Endothelial cell of umbilical vein (primary cell): Measurements from ENCODE around the gene RBMS1. TPM values are rescaled to one million over a fixed set of nuclear protein-coding genes. Genes with fewer than 3 reads are reported as not detected.

ENCODE experiments used
- BruUV-seq: library from RNA; stranded (reverse); fragments of 400-500 nt; replicated peaks from 2 replicates; lab custom pipeline; 2021; lab: Mats Ljungman, UMichigan
- CTCF ChIA-PET: fragments of 300-600, 350-600 bp; sonication (Branson Sonifier 250); formaldehyde crosslinking; loops from one replicate; lab custom pipeline; 2021; ENCODE audit warnings: antibody characterized with exemption, inconsistent platforms; lab: Charles Lee
- POLR2A ChIA-PET: fragments of 300-600, 350-600 bp; sonication (Branson Sonifier 250); formaldehyde crosslinking; loops from one replicate; lab custom pipeline; 2021; ENCODE audit warnings: antibody characterized with exemption, inconsistent platforms; lab: Charles Lee
- DNase-seq: peaks from one replicate; pipeline ENCODE4 v3.0.0-alpha.2; 2011; ENCODE audit warnings: low read depth, low spot score
- FAIRE-seq: peaks from 2 replicates; lab custom pipeline; 2011; peaks lifted over from hg19 to GRCh38; lab: Jason Lieb, UNC
- H2AFZ ChIP-seq: 2 replicates; pipeline ENCODE4 v1.6.0; 2012; ENCODE audit warnings: low read depth, low read length, control low read depth, inconsistent platforms
- H3K27ac ChIP-seq: 2 replicates; pipeline ENCODE4 v1.5.1; 2011; ENCODE audit warnings: low read depth, mild to moderate bottlenecking, control low read depth, low read length, moderate library complexity; ENCODE audit not compliant: insufficient read depth
- H3K27me3 ChIP-seq, 2 experiments: 2 replicates each; pipeline versions ENCODE4 v1.6.0 to v1.6.1; 2011; ENCODE audit warnings: low read length in 2 of 2, mixed read lengths in 1 of 2; ENCODE audit not compliant: control insufficient read depth in 2 of 2, insufficient read depth in 2 of 2
- H3K36me3 ChIP-seq, 2 experiments: 2 replicates in 1 of 2; 3 replicates in 1 of 2; pipeline ENCODE4 v1.5.1; 2011; ENCODE audit warnings: low read length in 2 of 2, mild to moderate bottlenecking in 1 of 2, moderate library complexity in 1 of 2; ENCODE audit not compliant: control insufficient read depth in 2 of 2, insufficient read depth in 2 of 2; ENCODE audit errors: extremely low read depth in 1 of 2
- H3K4me1 ChIP-seq: 3 replicates; pipeline ENCODE4 v1.5.1; 2011; ENCODE audit warnings: mild to moderate bottlenecking, low read length; ENCODE audit not compliant: control insufficient read depth, insufficient read depth; ENCODE audit errors: extremely low read depth
- H3K4me2 ChIP-seq: 2 replicates; pipeline ENCODE4 v1.6.1; 2011; ENCODE audit warnings: low read length, control low read depth, mixed read lengths; ENCODE audit not compliant: insufficient read depth
- H3K4me3 ChIP-seq, 3 experiments: fragments of 200-600 bp in 1 of 3; sonication (generic), shearing (Covaris generic) in 1 of 3; replicated peaks in 1 of 3; 2 replicates each; pipeline ENCODE4 v1.5.1; 2011 to 2016; ENCODE audit warnings: control low read depth in 3 of 3, low read length in 3 of 3, mild to moderate bottlenecking in 2 of 3, inconsistent platforms in 1 of 3, low read depth in 1 of 3, moderate library complexity in 1 of 3; ENCODE audit not compliant: insufficient read depth in 1 of 3
- H3K79me2 ChIP-seq: 2 replicates; pipeline ENCODE4 v1.6.0; 2012; ENCODE audit warnings: low read length, inconsistent platforms; ENCODE audit not compliant: control insufficient read depth, insufficient read depth
- H3K9ac ChIP-seq: replicated peaks from 2 replicates; pipeline ENCODE3; 2011; ENCODE audit warnings: low read length, control low read depth; ENCODE audit not compliant: insufficient read depth; ENCODE audit errors: extremely low read depth
- H3K9me1 ChIP-seq: replicated peaks from 3 replicates; pipeline ENCODE4 v1.6.0; 2011; ENCODE audit warnings: mild to moderate bottlenecking, low read length; ENCODE audit not compliant: control insufficient read depth, insufficient read depth; ENCODE audit errors: extremely low read depth
- H3K9me3 ChIP-seq: replicated peaks from 2 replicates; pipeline ENCODE4 v1.5.1; 2012; ENCODE audit warnings: low read length, inconsistent platforms; ENCODE audit not compliant: control insufficient read depth, insufficient read depth
- H4K20me1 ChIP-seq: replicated peaks from 2 replicates; pipeline ENCODE3; 2011; ENCODE audit warnings: mild to moderate bottlenecking, low read length; ENCODE audit not compliant: control insufficient read depth, insufficient read depth; ENCODE audit errors: extremely low read depth
- EZH2 ChIP-seq: IDR thresholded peaks from 2 replicates; pipeline ENCODE4 v1.6.1; 2012; ENCODE audit warnings: borderline replicate concordance, low read depth, mild to moderate bottlenecking, moderate library complexity, low read length, inconsistent platforms; ENCODE audit not compliant: severe bottlenecking
- FOS ChIP-seq: IDR thresholded peaks from 2 replicates; pipeline ENCODE4 v1.6.1; 2011; ENCODE audit warnings: mild to moderate bottlenecking, low read length, moderate library complexity, borderline replicate concordance; ENCODE audit not compliant: insufficient read depth
- GATA2 ChIP-seq: IDR thresholded peaks from 2 replicates; pipeline ENCODE4 v1.7.0; 2011; ENCODE audit warnings: low read depth, mild to moderate bottlenecking, moderate library complexity, mixed read lengths, low read length; ENCODE audit not compliant: insufficient read length, insufficient read depth
- JUN ChIP-seq: IDR thresholded peaks from 2 replicates; pipeline ENCODE4 v1.6.1; 2011; ENCODE audit warnings: borderline replicate concordance, low read depth; ENCODE audit not compliant: insufficient read length, insufficient read depth
- MYC ChIP-seq: IDR thresholded peaks from one replicate; pipeline ENCODE4 v1.6.1; 2011; ENCODE audit warnings: mild to moderate bottlenecking, low read depth, low read length
- POLR2A ChIP-seq: IDR thresholded peaks from 2 replicates; pipeline ENCODE4 v1.6.1; 2012; ENCODE audit warnings: low read depth, mild to moderate bottlenecking, control low read depth, low read length
- POLR2AphosphoS5 ChIP-seq: IDR thresholded peaks from 2 replicates; pipeline ENCODE4 v1.6.1; 2012; ENCODE audit warnings: low read depth, mild to moderate bottlenecking, control low read depth, low read length, moderate library complexity; ENCODE audit not compliant: insufficient read depth
- dilution Hi-C: fragments of 300-500 bp; cut with MboI; formaldehyde crosslinking; loops from one replicate; pipeline ENCODE4 v1.15.0; 2019; ENCODE audit warnings: low sequenced_read_pairs; ENCODE audit not compliant: extremely low pct_ligation_motif_present
- intact Hi-C: fragments of 100-400 bp; cut with micrococcal nuclease; formaldehyde crosslinking; loops from one replicate; pipeline ENCODE4 v1.10.0; 2022
- polyA plus RNA-seq, 4 experiments: library from polyadenylated mRNA; depleted of rRNA in 3 of 4; stranded (reverse) in 3 of 4; unstranded in 1 of 4; fragments of >200 nt; gene quantifications; 2 replicates each; pipeline versions ENCODE4 v1.2.1 to v1.2.3, GENCODE V29; 2011 to 2012; ENCODE audit warnings: missing spikeins in 1 of 4
- total RNA-seq: library from RNA; stranded (reverse); gene quantifications from 2 replicates; pipeline ENCODE4 v1.2.3, GENCODE V29; 2021
- TF ChIP-seq, protein P1 (sequence below): IDR thresholded peaks from 2 replicates; pipeline ENCODE4 v1.6.1; 2011; ENCODE audit not compliant: insufficient read depth, insufficient read length
- TF ChIP-seq, protein P2 (sequence below), 2 donors: IDR thresholded peaks; 1 replicate in 1 of 2; 2 replicates in 1 of 2; pipeline ENCODE4 v1.5.1; 2011; ENCODE audit warnings: low read length in 2 of 2, mild to moderate bottlenecking in 2 of 2, moderate library complexity in 2 of 2, control low read depth in 1 of 2, inconsistent platforms in 1 of 2, low read depth in 1 of 2; ENCODE audit not compliant: insufficient read depth in 1 of 2; ENCODE audit errors: extremely low read depth in 1 of 2

RBMS1 gene
- total and polyA plus RNA-seq, 2 donors (not counting 3 experiments of a cell fraction or from before 2014, with no cell fraction given): 60.0 to 93.3 TPM

DNA sequence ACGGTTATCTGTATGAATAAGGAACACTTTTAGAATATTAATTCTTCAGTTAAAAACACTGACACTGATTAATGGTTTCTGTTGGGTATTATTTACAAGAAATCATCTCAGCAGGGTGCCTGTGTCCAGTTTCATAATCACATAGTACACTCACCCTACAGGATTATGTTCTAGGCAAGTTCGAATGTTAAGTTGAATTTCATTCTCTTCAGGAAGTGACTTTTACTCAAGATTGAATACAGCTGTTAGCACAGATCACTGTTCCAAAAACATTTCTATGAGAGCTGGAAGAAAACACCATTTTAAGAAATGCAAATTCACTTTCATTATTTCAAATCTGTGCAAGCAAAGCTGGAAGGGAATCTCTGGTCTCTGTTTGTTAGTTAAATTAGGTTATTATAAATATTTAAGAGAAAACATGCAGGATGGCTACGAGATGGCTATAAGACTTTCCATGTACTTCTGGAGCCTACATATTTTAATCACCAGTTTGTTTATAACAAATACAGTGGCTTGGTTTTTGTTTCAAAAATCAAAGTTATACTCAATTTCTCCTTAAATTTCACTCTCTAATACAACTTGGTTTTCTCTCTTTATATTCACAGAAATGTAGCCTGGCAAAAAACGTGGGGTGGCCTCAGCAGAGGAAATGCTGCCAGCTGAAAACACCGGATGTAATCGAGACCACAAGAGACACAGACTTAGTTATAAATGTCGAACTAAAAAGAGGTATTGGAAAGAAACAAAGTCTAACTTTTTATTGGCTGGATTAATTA, 65.8 kb downstream of the RBMS1 start:
- H3K4me3 ChIP-seq: peak overlapping the region in 1 of 3 experiments; percentile 38
- ChIA-PET POLR2A (interaction anchor here (0.6 to 1.2 kb wide), 2 partner anchors 8 to 91 kb away, joined by 3 read pairs; no protein-coding TSS in a partner anchor), CTCF (interaction anchor here (0.6 to 4.2 kb wide), 28 partner anchors 8 to 566 kb away, joined by 3 to 49 read pairs (median 9); no protein-coding TSS in a partner anchor)
- peaks cover 33% of the 10 kb centered on the region for H3K4me1 ChIP-seq
- intact Hi-C loops (loop anchor here (1.0 to 5.0 kb wide), 6 partner anchors 8 to 491 kb away; partner anchors contain the start of gene RBMS1), dilution Hi-C loops (no loop called here)
- H3K79me2 ChIP-seq: peaks cover 33% of the 10 kb centered on the region
- H4K20me1 ChIP-seq: no peaks in the 10 kb centered on the region
- H2AFZ ChIP-seq: no peak overlapping the region
- H3K27ac ChIP-seq: peak overlapping the region; percentile 89
- H3K9me1 ChIP-seq: peaks cover 3% of the 10 kb centered on the region
- H3K4me2 ChIP-seq: peak overlapping the region; percentile 93
- BruUV-seq: no TSS peak
- no peaks in the 10 kb centered on the region for H3K9me3 ChIP-seq
- H3K9ac ChIP-seq: peak overlapping the region; percentile 65
- FAIRE-seq (peak; percentile 55), DNase-seq (peak; percentile 57)
- no peaks in the 10 kb centered on the region for H3K27me3 ChIP-seq
- TF ChIP-seq, protein P1, sequence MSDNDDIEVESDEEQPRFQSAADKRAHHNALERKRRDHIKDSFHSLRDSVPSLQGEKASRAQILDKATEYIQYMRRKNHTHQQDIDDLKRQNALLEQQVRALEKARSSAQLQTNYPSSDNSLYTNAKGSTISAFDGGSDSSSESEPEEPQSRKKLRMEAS: no peak
- TF ChIP-seq POLR2AphosphoS5 (no peak), POLR2A (no peak), FOS (no peak), MYC (no peak), GATA2 (no peak), JUN (no peak), EZH2 (no peak)
- TF ChIP-seq, protein P2, sequence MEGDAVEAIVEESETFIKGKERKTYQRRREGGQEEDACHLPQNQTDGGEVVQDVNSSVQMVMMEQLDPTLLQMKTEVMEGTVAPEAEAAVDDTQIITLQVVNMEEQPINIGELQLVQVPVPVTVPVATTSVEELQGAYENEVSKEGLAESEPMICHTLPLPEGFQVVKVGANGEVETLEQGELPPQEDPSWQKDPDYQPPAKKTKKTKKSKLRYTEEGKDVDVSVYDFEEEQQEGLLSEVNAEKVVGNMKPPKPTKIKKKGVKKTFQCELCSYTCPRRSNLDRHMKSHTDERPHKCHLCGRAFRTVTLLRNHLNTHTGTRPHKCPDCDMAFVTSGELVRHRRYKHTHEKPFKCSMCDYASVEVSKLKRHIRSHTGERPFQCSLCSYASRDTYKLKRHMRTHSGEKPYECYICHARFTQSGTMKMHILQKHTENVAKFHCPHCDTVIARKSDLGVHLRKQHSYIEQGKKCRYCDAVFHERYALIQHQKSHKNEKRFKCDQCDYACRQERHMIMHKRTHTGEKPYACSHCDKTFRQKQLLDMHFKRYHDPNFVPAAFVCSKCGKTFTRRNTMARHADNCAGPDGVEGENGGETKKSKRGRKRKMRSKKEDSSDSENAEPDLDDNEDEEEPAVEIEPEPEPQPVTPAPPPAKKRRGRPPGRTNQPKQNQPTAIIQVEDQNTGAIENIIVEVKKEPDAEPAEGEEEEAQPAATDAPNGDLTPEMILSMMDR (IDR thresholded peaks at IDR 0.05; ENCODE audit: extremely low read depth in 1 of 2, insufficient read depth in 1 of 2, low read depth in 1 of 2, low read length in 2 of 2): no peak
- H3K36me3 ChIP-seq: no peaks in the 10 kb centered on the region
